ENCODE data around the gene ZNF621. TPM values are rescaled to one million over a fixed set of nuclear protein-coding genes. Genes with fewer than 3 reads are reported as not detected.

ZNF621 gene
- total RNA-seq, 1 donor from 2014 or later = 13.3 TPM

DNA sequence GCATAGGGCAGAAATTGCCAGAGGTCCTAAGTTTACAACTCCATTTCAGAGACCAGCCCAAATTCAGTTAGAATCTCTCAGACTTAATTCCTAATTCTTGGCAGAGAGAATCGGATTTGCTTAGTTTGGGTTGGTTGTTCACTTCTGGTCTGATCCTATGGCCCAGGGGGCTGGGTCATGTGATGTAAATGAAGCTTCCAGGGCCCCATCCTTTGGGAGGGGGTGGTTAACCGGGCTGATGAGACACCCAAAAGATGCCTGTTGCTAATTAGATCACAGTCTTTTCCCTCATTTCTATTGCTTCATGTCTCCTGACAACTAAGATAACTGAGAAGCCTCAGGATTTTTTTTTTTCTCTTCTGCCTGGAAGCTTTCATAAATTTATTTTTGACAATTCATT, 30.1 kb upstream of the ZNF621 start:
- Histone ChIP-seq H3K4me1 (no peaks in the 10 kb centered on the region), H3K9me3 (no peaks in the 10 kb centered on the region), H3K27me3 (no peaks in the 10 kb centered on the region), H3K36me3 (no peaks in the 10 kb centered on the region), H3K27ac (no peak overlapping the region), H3K4me3 (no peak overlapping the region)
- no peak for DNase-seq (ENCODE audit: extremely low spot score in 2 of 2)
- intact Hi-C loops (cut with DNase I) = no loop called here
- TF ChIP-seq, protein P1, sequence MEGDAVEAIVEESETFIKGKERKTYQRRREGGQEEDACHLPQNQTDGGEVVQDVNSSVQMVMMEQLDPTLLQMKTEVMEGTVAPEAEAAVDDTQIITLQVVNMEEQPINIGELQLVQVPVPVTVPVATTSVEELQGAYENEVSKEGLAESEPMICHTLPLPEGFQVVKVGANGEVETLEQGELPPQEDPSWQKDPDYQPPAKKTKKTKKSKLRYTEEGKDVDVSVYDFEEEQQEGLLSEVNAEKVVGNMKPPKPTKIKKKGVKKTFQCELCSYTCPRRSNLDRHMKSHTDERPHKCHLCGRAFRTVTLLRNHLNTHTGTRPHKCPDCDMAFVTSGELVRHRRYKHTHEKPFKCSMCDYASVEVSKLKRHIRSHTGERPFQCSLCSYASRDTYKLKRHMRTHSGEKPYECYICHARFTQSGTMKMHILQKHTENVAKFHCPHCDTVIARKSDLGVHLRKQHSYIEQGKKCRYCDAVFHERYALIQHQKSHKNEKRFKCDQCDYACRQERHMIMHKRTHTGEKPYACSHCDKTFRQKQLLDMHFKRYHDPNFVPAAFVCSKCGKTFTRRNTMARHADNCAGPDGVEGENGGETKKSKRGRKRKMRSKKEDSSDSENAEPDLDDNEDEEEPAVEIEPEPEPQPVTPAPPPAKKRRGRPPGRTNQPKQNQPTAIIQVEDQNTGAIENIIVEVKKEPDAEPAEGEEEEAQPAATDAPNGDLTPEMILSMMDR (IDR thresholded peaks at IDR 0.05) = no peak
- TF ChIP-seq POLR2AphosphoS5 (IDR thresholded peaks at IDR 0.05; ENCODE audit: insufficient read depth in 1 of 2, low read depth in 1 of 2) (no peak), POLR2A (IDR thresholded peaks at IDR 0.05) (no peak)

DNA sequence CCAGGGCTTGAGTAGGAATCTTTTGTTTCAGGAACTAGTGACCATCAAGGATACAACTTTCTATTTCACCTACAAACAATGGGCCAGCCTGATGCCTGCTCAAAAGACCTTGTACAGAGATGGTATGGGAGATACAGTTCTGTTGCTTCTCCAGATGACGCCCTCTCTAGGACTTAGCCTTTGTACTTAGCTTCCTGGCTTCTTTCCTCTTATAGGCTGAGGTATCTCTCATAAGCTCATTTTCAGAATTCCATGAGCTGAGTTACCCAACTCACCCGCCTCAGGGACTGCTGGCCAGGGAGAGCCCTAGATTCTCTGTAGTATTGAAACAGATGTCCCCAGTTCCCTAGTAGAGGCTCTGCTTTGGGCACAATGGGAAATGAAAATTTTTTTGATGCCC, 27.5 kb upstream of the ZNF621 start:
- H3K4me3 ChIP-seq = no peak overlapping the region
- no peaks in the 10 kb centered on the region for H3K36me3 ChIP-seq
- no peak overlapping the region for H3K27ac ChIP-seq
- intact Hi-C loops (cut with DNase I) = no loop called here
- TF ChIP-seq, protein P1 (IDR thresholded peaks at IDR 0.05) = no peak
- no peak for TF ChIP-seq POLR2AphosphoS5 (IDR thresholded peaks at IDR 0.05; ENCODE audit: insufficient read depth in 1 of 2, low read depth in 1 of 2)
- H3K27me3 ChIP-seq = no peaks in the 10 kb centered on the region
- H3K4me1 ChIP-seq = no peaks in the 10 kb centered on the region
- H3K9me3 ChIP-seq = no peaks in the 10 kb centered on the region
- DNase-seq (ENCODE audit: extremely low spot score in 2 of 2) = no peak

DNA sequence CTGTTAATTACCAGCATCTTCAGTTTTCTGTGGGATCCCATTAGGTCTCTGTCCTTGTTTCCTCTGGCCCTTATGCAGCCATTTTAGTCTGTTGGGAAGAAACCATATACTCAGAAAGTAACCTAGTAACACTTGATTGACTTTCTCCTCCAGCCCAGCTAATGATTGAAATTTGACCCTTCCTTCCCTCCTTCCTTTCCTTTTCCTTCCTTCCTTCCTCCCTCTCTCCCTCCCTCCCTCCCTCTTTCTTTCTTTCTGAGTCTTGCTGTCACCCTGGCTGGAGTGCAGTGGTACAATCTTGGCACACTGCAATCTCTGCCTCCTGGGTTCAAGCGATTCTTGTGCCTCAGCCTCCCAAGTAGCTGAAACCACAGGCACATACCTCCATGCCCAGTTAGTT, 24.8 kb upstream of the ZNF621 start:
- TF ChIP-seq POLR2A (IDR thresholded peaks at IDR 0.05) (no peak), POLR2AphosphoS5 (IDR thresholded peaks at IDR 0.05; ENCODE audit: insufficient read depth in 1 of 2, low read depth in 1 of 2) (no peak)
- TF ChIP-seq, protein P1 (IDR thresholded peaks at IDR 0.05) = no peak
- DNase-seq (ENCODE audit: extremely low spot score in 2 of 2) = no peak
- Histone ChIP-seq H3K9me3 (no peaks in the 10 kb centered on the region), H3K27ac (no peak overlapping the region), H3K4me1 (peaks cover 4% of the 10 kb centered on the region), H3K36me3 (no peaks in the 10 kb centered on the region), H3K27me3 (no peaks in the 10 kb centered on the region), H3K4me3 (no peak overlapping the region)
- intact Hi-C loops (cut with DNase I) = loop anchor here (10.0 kb wide), 1 partner anchor 45 kb away; the partner anchor contains the start of gene RPL14

DNA sequence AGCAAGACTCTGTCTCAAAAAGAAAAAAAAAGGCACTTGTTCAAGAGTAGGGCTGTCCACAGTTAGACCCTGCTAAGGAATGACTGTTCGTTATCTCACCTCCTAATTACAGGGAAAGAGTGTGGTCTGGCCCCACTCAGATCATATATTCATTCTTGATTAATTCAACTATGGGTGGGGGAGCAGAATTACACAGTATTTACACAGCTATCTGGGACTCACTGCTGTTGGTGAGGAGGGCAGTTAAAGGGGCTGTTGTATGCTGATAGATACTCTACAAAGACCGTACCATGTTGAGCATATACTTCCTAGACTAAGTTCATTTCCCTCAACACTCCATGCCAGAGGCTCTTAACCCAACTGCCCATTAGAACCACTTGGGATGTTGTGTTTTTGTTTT, 22.7 kb upstream of the ZNF621 start:
- intact Hi-C loops (cut with DNase I) = loop anchor here (10.0 kb wide), 1 partner anchor 47 kb away; the partner anchor contains the start of gene RPL14
- H3K27me3 ChIP-seq = no peaks in the 10 kb centered on the region
- no peaks in the 10 kb centered on the region for H3K9me3 ChIP-seq
- no peak overlapping the region for H3K4me3 ChIP-seq
- H3K36me3 ChIP-seq = no peaks in the 10 kb centered on the region
- H3K4me1 ChIP-seq = peaks cover 20% of the 10 kb centered on the region
- no peak for TF ChIP-seq POLR2AphosphoS5 (IDR thresholded peaks at IDR 0.05; ENCODE audit: insufficient read depth in 1 of 2, low read depth in 1 of 2)
- no peak for TF ChIP-seq POLR2A (IDR thresholded peaks at IDR 0.05)
- TF ChIP-seq, protein P1 (IDR thresholded peaks at IDR 0.05) = no peak
- no peak for DNase-seq (ENCODE audit: extremely low spot score in 2 of 2)
- H3K27ac ChIP-seq = no peak overlapping the region

DNA sequence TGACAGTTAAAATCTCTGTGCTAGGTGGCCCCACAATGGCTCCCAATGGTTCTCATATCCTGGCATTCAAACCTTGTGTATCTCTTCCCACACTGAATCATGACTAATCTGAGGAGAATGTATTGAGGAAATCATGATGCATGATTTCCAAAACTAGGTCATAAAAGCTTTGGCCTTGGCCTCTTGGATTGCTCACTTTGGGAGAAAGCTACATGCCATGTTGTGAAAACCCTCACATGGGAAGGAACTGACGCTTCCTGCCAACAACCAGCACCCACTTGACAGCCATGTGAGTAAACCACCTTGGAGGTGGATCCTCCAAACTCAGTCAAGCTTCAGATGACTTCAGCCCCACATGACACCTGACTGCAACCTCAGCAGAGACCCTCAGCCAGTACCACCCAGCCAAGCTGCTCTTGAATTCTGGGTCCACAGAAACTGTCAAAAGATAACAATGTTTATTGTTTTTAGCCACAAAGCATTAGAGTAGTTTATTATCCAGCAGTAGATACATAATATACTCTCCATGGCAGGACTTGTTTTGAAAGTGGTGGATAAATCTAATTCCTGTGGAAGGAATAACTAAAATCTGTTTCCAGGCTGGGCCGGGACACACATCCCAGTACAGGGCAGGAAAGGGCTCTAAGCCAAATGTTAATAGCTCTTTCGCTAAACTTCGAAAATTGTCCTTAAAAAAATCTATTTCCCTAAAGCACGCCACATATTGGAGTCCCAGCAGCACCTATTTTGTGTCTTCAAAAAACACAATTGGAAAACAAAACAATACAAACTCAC, 19.9 kb upstream of the ZNF621 start:
- TF ChIP-seq POLR2AphosphoS5 (IDR thresholded peaks at IDR 0.05; ENCODE audit: insufficient read depth in 1 of 2, low read depth in 1 of 2) = peak; percentile 31 to 71
- TF ChIP-seq, protein P1 (IDR thresholded peaks at IDR 0.05) = no peak
- Histone ChIP-seq H3K4me3 (peak overlapping the region in 1 of 2 donors; percentile 57), H3K27ac (peak overlapping the region; percentile 46), H3K4me1 (peaks cover 20% of the 10 kb centered on the region), H3K27me3 (no peaks in the 10 kb centered on the region), H3K9me3 (no peaks in the 10 kb centered on the region), H3K36me3 (no peaks in the 10 kb centered on the region)
- intact Hi-C loops (cut with DNase I) = loop anchor here (10.0 kb wide), 1 partner anchor 50 kb away; the partner anchor contains the start of gene RPL14
- no peak for DNase-seq (ENCODE audit: extremely low spot score in 2 of 2)
